NCI-H345 treated with DMSO at 0.1 percent for 48 hours (cell line): ENCODE data around the gene ITPK1.

ENCODE experiments used
- DNase-seq: peaks from one replicate; lab custom pipeline; 2025; ENCODE audit not compliant: unreplicated experiment; lab: John Stamatoyannopoulos, UW

ITPK1 gene

DNA sequence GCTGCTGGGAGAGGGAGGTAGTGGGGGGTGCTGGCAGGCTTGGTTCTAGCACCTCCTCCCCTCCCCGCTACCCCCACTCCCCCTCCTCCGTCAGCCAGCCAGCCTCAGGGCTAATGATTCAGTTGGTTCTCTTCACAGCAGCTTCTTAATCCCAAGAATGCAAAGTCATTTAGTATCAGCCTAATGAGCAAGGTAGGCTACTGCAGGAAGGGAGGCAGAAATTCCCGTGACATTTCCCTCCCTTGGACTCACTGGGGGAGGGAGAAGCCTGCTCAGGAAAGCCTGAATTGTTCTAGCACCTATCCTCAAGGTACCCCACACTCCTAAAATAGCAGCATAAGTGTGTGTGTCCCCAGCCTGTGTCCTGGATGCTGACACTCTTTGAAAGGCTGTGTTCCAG, 29.8 kb downstream of the ITPK1 start:
- no peak for DNase-seq

DNA sequence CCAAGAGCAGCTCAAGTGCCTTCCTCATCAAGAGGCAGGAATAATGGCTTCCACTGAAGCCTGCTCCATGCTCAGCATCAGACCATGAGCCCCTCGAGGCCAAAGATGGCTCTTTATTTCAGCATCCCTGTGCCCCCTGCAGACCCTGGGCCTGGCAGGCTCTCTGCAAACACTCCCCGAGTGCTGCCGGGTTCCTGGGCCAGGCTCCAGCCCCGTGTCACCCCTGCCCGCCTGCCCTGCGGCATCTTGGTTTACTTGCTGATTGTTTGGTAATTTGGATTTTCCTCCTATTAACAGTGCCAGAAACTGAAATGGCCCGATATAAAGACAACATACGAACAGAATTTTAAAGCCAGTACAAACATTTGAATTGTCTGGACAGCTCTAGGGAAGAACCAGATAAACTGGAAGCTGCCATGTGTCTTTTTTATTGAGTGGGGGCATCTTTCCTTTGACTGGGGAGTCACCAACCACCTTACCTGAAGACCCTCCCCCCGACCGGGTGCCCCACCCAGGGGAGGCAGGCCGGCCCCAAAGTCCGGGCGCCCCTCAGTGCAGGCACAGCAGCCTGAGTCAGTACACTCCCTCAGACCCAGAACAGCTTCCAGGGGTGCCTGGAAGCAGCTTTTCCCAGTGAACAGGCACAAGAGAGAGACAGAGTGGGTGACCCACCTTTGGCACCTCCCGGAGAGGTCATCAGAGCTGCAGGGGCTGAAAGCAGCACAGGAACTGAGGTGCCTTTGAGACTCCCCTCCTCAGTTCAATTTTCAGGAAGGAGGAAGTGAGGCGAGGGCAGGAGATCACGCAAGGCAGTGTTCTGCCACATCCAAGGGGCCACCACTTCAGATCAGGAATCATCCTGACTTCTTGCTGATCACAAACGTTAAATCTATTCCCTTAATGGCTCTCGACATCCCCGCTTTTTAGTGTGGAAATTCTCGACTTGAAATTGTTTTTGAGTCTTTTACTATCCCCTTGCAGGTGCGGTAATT, 30.6 kb downstream of the ITPK1 start:
- DNase-seq, result no peak

DNA sequence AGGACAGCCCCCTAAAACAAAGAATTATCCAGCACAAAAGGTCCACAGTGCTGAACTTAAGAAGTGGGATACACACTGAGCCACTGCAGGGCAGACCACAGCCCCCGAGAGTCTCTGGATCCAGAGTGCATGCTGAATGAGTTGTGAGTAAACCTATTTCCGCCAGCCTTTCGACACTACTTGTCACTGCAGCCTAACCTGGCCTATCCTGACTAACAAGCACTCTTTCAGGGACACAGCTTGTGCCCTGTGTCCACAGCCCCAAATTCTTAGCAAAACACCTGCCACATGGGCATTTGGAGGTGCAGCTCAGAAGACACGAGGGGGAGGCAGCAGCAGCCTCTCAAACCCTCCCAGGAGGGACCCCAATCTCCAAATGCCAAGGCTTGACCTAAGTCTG, 31.3 kb downstream of the ITPK1 start:
- DNase-seq, result no peak

DNA sequence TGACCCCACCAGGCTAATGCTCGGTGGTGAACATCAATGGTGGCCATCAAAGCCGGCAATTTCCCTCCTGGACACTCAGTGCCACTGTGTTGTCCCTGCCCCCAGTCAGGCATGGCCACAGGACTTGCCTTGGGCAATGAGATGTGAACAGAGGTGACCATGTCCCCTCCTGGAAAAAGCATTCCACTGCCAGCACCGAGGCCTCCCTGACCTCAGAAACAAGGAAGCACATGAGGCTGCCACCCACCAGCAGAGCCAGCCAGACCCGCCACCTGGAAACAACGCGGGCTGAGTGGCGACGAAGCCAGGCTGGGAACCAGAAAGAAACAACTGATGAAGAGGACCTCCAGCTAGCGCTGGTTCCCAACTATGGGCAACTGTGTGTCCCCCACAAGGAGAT, 31.8 kb downstream of the ITPK1 start:
- no peak for DNase-seq

DNA sequence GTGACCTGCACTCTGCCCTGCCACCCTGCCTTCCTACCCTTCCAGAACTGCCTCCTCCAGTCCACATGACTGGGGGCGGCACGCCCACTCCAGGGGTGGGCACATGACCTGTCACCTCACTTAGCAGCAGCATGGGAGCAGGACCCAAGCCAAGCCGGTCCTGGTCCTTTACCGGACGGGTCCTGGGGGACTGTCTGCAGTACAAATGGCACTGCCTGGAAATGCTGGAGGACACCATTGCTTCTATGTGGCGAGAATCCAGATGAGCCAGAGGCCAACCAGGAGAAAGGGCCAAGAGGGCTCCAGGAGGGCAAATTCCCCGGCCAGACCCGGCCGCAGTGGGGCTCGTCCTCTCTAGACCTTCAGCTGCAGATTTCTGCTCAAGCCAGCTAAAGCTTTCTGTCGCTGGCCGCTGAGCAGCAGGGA, 33.1 kb downstream of the ITPK1 start:
- no peak for DNase-seq

DNA sequence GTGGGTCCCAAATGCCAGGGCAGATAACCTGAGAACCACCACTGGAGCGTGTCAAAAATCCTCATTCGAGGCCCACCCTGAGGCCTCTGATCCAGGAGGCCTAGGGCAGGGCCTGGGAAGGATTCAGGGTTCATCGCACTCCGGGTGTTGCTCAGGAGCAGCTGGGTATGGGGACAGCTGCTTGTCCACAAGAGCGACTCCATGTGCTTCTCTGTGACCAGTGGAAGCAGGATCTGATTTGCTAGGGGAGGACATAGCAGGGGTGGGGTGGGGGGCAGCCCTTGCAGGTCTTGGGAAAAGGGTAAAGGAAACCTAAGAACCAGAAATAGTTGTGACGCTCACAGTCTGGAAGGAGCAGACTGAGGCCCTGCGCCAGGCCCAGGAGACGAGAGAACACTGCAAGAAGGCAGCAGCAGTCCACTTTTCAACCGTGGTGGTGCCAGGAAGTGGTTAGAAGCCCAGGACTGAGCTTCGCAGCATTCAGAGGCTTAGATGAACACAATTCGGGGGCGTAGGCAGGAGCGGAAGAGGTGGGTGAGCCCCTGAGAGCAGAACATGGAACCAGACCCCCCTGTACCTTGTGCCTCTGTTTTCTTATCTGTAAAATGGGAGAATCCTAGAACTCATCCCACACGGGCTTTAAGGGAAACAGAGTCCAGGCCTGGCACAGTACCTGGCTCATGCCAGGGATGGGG, 33.7 kb downstream of the ITPK1 start:
- no peak for DNase-seq

DNA sequence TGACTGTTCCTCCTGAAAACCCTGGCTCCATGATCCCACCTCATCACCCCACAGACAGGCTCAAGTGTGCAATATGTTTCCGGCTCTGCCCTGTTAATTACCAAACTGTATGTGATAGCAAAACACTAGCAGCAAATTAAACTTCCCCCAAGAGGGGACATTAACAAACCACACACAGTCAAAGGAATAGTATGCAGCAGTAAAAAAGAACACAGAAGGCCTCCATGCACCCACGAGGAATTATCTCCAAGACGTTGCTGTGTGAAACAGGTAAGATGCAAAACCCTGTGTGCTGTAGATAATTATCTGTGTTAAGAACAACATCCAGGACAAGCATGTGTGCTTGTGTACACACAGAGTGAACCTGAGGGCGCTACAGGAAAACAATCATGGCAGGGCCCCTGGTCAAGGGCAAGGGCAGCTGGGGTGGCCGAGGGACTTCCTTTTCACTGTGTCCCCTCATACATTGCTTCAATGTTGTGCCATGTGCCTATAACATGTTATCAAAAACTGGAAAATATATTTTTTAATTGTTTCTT, 35.8 kb downstream of the ITPK1 start:
- no peak for DNase-seq

DNA sequence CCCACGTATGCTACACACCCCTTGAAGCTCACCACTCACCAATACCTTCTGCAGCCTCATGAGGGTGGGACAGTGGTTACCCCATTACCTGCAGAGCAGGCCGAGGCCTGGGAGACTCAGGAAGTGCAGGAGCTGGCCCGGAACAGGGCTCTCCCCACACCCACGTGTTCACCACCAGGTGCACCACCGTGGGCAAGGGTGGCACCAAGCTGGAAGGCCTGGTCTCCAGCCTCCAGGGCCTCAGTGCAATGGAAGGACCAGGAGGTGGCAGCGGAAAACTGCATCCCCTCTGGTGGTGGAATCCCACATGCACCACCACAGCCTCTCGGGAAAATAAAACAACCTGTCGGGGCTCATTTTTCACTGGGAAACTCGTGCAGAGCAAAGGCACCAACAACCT, 36.4 kb downstream of the ITPK1 start:
- DNase-seq, result no peak

DNA sequence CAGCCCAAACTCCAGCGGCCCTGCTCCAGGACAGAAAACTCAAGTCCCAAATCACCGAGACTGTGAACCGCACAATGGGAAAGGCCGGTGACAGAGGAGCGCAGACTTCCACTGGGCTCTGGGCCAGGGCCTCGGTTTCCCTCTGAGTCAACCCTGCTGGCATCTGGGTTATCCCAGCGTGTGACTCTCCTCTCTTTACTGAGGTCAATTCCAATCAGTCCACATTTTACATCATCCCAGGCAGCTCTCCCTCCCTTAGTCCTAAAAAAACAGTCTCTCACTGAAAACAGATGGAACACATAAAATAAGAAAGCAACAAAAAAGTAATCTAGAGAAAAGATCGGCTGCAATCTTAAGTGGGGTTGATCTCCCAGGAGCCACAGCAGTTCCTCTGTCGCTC, 36.9 kb downstream of the ITPK1 start:
- DNase-seq, result no peak

DNA sequence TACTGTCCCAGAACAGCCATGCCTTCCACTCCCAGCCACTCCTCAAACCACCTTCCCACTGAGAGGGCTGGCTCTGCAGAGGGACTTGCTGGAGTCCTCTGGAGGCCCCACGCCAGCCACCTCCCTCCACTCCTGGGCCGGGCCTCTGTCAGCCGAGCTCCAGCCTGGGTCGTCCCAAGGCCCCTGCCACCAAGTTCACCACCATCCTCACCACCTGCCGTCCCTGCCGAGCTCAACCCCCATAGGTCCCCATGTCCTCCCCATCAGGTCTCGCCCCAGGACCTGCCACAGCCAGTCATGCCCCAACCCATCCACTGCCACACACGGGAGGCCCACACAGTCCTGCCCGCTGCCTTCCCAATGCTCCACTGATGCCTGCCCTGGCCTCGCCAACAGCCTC, 39.0 kb downstream of the ITPK1 start:
- no peak for DNase-seq

DNA sequence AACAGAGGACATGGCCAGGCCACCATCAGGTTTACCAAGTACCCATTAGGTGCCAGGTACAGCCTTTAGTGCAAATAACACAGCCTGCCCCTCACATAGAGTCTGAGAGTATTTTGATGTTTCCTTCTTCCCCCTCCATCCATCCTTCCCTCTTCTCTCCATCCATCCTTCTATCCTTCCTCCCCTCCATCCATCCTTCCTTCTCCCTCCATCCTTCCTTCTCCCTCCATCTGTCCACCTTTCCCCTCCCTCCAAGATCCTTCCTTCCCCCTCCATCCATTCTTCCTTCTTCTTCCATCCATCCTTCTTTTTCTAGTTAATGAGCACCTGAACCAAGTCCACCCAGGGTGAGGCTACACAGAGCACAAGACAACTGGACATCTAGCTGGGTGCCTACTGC, 39.8 kb downstream of the ITPK1 start:
- DNase-seq, result no peak

DNA sequence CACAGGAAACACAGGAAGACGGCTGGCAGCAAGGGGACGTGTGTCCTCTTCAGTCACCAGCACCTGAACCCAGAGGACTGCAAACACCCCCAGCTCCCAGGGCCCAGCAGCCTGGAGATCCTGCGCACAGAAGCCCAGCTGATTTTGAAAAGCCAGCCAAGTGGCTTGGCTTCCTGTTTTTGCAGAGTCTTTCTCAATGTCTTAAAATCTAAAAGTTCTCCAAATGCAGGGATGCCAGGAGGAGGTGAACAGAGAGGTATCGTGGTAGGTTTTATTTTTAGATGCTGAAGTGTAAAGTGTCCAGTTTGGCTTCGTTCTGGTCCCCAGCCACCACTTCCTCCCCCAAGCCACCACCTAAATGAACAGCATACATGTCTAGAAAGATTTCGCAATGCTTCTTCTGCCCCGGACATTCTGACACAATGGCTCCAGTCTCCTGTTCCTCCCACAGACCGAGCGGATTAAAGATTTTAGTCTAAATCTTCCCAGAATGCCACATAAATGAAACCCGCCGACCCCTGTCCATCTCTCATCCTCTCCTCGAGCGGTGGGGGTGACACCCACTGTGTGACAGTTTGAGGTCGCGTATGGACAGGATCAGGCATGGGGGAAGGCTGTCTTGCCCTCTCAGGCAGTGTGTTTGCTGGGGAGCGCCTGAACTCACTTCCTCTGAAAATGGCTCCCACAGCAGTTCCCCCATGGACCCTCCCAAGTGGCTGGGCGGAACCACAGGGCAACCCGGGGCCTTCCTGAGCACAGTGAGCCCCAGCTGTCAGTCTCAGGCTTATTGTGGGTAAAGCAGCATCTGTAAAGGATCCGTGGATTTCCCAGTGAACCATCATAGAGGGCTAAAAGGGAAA, 41.6 kb downstream of the ITPK1 start:
- DNase-seq, result no peak

DNA sequence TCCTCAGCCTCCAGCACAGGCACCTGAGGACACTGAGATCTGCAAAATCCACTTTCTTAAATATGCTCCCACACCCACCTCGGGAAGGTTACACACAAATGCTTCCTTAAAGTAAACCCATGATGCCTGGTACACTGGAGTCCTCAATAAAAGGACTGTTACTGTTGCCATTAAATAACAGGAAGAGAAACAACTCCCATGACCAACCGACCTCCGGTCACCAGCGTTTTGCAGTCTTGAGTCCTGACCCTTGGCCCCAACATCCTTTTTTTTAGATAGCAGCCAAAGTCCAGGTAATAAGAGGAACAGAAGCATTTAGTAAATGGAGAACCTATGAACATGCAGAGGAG, 42.4 kb downstream of the ITPK1 start:
- no peak for DNase-seq

DNA sequence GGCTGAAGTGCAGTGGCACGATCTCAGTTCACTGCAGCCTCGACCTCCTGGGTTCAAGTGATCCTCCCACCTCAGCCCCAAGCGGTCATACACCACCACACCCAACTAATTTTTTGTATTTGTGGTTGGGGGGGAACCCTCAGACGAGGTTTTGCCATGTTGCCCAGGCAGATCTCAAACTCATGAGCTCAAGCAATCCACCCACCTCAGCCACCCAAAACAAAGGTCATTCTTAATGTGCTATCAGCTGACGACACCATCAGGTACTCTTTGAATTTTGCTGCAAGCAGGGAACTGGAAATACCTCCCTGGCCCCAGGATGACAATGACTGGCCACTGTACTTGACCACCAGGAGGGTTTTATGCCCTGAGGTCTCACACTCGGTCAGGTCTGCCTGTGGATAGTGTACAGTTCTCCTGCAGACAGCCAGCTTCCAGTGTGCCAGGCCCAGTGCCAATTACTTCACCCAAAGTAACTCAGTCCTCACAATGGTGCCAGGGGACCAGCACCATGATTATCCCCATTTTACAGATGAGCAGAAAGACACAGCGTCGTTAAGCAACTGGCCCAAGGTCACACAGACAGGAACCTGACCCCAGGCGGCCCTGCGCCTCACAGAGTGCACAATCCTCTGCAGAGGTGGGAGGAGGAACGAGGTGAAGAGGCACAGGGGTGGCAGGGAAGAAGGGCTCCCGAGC, 42.9 kb downstream of the ITPK1 start:
- no peak for DNase-seq

DNA sequence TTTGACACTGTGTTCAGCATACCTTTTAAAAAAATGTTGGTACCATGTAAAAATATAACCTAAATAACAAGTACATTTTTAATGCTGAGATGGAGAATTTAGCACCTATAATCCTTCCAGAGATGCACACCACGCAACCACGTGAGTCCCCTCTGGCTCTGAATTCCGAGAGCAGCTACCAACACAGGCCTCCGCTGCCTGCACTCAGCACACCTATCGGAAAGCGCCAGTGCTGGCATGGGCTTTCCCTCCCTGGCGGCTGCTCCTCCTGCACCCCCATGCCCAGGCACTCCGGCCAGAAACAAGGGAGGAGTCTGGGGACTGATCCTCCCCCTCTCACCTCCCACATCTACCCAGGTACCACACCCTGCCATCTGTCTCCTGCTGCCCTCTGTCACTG, 47.0 kb downstream of the ITPK1 start:
- no peak for DNase-seq

DNA sequence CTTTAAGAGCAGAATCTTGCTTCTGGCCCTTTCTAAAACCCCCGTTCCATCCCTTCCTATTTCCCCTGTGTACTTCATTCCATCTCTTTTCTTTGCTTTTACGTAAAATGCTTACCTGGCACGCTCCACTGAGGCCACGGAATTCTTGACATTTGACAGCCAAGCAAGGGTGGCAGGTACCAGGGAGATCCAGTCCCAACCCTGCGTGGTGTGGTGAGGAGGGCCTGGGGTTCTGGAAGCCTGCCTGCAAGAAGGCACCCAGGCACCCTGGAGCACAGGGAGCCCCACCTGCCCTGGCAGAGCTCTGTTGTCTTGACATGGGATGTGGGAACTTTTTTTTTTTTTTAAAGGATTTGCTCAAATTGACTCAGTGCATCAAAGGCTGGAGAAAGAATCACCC, 48.6 kb downstream of the ITPK1 start:
- no peak for DNase-seq

DNA sequence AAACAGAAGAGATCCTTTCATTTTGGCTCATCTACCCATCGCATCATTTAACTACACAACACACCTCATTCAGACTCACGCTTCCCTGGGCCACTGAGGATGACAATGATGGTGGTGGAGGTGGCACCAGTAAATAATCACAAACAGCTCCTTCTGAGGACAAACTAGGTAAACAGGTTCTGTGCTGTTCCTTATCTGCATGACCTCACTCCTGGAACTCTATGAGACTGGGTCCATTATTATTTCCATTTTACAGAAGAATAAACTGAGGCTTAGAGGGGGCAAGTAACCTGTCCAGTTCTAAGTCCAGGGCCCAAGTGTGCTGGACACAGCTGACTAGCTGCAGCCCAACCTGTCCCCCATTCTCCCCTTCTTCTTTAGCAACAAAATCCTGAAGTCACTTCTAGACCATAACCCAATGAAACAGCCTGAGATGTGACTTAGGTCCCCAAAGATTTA, 50.4 kb downstream of the ITPK1 start:
- DNase-seq, result no peak

DNA sequence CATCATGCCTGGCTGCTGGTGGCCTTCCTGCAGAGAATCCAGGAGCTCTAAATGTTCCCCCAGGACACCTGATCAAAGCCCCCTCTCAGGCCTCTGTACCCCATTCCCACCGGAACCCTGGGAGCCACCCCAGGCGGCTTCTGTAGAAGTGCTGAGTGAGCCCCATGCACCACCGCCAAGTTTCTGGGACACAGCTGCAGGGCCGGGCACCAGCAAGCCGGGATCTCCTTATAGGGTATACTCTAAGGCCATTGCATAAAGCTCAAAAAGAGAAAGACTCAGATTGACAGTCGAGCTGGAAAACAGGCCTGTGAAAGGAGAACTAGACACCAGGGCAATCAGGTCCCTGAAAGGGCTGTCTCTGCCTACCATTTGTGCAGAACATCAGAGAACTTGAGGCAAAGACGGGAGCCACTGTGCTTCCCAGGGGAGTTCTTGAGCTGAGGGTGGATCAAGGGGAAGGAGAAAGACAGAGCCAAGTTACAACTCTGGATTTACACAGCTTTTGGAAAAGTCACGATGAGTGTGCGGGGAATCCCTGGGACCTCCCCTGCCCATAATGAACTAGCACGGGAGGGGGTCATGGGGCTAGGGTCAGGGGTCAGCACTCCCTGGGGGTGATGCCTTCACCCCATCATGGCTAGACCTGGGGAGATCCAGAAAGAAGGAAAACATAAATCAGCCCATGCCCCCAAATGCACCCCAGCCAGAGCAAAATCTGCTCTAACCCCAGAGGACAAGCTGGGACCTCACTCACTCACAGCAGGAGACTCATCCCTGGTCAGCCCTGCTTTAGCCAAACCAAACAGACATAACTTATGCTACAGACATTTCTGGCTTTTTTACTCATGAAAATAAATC, 51.1 kb downstream of the ITPK1 start:
- DNase-seq, result no peak

DNA sequence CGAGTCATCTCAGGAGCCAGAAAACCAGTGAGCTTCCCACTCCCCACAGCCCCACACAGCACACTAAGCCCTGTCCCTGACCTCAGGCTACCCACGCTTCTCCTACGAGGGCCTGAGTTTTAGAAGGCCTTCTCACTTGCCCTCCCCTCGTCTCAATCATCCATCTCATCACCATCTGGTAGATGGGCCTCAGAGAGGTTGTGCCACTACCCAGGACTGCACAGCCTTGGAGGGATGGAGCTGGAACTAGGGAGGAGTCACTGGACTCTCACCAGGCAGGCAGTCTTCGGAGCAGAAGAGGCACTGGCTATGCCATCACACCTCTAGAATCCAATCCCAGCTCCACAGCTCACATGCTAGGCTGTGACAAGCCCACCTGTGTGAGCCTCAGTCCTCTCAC, 52.3 kb downstream of the ITPK1 start:
- DNase-seq, result no peak

DNA sequence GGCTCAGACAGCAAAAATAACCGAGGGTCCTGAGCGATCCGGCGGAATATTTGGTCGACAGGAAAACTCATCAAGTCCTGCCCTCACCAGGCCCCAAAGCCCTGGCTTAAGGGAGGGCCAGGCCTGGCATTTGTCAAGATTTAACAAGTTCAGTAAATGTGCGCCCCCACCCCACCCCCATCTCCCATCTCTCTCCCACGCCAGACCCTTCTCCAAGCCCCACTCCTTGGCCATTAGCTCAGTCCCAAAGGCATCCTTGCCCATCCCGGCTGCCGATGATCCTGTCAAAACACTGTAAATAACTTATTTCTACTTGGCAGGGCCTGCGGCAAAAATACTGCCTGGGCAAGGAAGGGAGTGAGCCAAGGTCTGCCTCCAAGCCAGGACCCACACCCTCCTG, 52.8 kb downstream of the ITPK1 start:
- no peak for DNase-seq
